ENCODE data around the gene MAP4K4.

MAP4K4 gene

GRCh38 chr2:101818531-101819451 lies 121.3 kb downstream of the MAP4K4 start:
- DNase-seq: no peak

DNA sequence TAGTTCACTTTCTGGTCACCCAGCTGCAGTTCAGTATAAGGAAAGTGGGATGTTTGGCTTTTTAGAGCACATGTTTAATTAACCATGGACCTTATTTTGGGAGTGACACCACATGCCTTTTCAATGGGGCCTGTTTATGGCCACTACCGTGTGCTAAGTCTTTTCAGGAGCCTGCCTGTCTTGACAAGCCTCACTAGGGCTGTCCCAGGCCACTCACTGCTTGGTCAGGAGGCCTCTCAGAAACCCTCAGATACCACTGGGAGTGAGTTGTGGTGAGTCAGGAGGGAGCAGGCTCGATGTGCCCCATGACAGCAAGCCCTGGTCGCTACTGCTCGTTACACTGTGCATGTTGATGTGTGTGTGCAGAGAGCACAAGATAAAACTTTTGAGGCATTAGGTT lies 123.0 kb downstream of the MAP4K4 start:
- DNase-seq: no peak

- no peak for DNase-seq
Measured at GRCh38 chr2:101821059-101821805, 123.7 kb downstream of the MAP4K4 start.

GRCh38 chr2:101821828-101822458 lies 124.4 kb downstream of the MAP4K4 start:
- DNase-seq: no peak

- DNase-seq: peak in 1 of 2 donors; percentile 62
Measured at GRCh38 chr2:101823347-101823791, 125.9 kb downstream of the MAP4K4 start.

DNA sequence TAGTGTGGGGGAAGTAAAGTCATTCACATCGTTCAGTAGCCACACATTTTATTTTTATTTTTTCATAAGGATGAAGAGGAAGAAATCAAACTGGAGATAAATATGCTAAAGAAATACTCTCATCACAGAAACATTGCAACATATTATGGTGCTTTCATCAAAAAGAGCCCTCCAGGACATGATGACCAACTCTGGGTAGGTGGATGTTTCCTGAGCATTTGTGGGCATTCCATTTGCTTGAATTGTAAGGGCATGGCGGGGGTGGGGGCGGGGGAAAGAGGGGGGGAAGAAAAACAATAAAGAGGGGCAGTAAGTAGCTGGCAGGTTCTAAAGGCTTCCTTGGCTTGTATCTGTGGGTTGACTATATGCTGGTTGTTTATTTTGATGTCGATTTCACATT lies 126.4 kb downstream of the MAP4K4 start:
- DNase-seq: no peak

GRCh38 chr2:101826716-101827115 lies 129.2 kb downstream of the MAP4K4 start:
- no peak for DNase-seq

DNA sequence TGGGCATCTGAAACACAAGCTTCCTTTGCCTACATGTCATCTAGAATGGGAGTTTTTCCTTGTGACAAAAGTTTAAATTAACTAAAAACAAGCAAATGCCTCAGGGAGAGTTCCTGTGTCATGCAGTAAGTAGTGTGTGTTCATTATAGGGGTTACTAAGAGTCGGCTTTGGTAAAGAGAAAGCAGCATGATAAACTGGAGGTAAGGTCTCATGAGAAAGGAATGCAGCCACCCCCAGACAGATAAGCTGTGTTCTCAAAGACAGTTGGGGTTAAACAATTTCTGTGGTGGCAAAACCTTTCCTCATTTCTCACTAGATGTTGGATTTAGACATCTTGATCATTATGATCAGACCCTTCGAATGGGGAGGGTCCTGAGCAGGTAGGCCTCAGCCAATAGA lies 129.7 kb downstream of the MAP4K4 start:
- DNase-seq: no peak

GRCh38 chr2:101828257-101828656 lies 130.8 kb downstream of the MAP4K4 start:
- no peak for DNase-seq

DNA sequence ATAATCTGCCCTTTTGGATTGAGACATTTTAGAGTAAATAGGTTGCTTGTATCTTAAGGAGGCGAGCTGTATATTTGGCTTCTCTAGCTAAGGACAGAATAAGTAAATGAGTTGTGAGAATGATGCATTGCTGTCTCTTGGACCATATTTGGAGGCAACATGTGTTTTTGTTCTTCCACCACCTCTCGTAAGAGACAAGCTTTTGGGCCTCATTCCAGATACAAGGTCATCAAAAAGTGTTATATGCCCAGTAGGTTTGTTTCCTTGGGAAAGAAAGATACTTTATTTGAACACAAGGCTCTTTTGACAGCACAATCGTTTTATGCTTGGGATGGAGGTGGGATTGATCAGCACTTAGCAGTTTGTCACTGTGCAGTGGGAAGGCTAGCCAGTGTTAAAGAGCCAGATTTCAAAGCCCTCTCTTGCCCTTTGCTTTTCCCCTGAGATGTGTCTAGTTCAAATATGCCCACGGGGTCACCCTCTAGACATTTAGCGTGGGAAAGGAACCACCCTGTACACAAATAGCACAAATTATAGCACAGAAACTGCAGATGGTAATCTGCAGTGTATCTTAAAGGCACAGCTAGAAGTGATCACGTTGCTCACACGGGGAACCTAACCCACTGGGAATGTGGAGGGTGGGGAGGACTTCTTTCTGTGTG lies 131.3 kb downstream of the MAP4K4 start:
- DNase-seq: no peak

- no peak for DNase-seq
Measured at GRCh38 chr2:101829429-101829828, 131.9 kb downstream of the MAP4K4 start.

GRCh38 chr2:101830146-101830545 lies 132.6 kb downstream of the MAP4K4 start:
- no peak for DNase-seq

- DNase-seq: no peak
Measured at GRCh38 chr2:101830555-101830954, 133.0 kb downstream of the MAP4K4 start.

DNA sequence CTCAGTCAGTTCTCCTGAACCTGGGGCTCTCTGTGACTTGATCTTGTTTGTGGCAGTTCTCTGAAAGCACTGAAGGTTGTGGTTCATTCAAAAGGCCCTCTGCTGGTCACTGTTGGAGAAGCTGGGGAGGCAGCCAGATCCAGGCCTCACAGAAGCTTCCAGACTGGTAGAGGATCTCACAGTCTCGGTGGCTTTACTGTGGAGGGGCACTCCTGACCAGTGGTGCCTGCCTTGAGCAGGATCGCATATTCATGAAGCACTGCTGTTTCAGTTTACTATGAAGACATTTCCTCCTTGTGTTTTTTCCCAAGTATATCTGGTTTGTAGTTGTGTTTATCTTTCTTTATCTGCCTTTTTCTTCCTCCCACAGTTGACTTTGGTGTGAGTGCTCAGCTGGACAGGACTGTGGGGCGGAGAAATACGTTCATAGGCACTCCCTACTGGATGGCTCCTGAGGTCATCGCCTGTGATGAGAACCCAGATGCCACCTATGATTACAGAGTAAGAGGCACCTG lies 133.9 kb downstream of the MAP4K4 start:
- DNase-seq: peak; percentile 8 to 70

GRCh38 chr2:101832114-101832513 lies 134.6 kb downstream of the MAP4K4 start:
- no peak for DNase-seq

DNA sequence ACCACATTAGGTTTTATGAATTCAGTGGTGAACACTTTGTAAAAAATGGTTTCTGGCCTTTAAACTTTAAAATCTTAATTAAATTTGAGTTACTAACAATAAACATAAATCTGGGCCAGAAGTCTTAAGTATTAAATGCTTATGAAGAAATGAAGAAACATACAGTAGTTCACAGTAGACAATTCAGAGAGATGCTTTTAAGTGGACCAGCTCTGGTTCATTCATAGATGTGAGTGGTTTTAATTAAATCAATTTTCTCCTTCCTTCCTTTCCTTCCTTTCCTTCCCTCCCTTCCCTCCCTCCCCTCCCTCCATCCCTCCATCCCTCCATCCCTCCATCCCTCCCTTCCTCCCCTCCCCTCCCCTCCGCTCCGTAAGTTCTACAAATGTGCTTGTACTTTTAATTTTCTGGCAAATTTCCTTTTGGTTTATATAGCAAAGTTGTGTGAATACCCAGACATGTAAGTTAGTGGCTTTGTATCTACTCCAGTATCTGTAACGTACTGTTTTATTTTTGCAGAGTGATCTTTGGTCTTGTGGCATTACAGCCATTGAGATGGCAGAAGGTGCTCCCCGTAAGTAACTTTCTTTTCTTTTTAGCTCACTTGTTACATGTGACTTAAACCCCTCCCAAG lies 136.5 kb downstream of the MAP4K4 start:
- no peak for DNase-seq

GRCh38 chr2:101837354-101837753 lies 139.8 kb downstream of the MAP4K4 start:
- DNase-seq: no peak

GRCh38 chr2:101841679-101842327 lies 144.3 kb downstream of the MAP4K4 start:
- DNase-seq: no peak

- peak in 1 of 2 donors; percentile 71 for DNase-seq
Measured at GRCh38 chr2:101842471-101842870, 145.0 kb downstream of the MAP4K4 start.

DNA sequence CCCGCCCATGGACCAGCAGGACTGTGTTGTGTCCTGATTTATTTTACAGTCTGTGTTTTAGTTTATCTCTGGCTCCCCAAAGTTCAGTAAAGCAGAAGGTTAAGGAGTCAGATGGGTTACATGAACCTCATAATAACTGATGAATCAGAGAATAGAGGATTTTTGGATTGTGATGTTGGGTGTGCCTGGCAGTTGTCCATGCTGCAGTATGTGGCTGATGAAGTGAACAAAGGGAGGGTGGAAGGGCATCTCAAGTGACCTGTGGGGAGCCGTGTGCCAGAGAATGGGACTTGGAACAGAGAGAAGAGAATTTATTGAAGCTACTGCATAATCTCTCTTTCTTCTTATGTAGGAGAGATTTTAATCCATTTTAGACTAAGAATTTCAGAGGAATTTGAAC lies 145.5 kb downstream of the MAP4K4 start:
- no peak for DNase-seq

DNA sequence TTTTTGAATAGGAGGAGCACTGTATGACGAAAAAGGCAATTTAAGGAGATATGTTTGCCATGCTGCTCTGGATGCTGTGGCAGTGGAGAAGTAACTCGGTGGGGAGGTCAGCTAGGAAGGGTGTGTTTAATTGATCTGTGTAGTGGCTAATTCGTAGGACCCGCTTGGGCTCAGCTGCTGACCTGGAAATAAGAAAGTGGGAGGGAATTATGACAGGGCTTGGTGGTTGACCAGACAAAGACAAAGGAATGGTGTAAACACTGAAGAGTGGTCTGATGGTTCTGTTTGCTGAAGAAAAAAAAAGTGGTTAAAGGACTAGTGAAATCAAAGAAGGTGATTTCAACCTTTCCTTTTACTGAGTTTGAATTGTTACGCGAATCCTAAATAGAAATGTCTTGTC lies 146.0 kb downstream of the MAP4K4 start:
- no peak for DNase-seq

All from bone marrow (tissue), 2 donors.